ENCODE measurements around the gene CHST12.
"Not testable (repeated sequence)": the region's sequence is repeated elsewhere in the genome, so short reads cannot be mapped to it uniquely, and the experiment has no call there.

DNA sequence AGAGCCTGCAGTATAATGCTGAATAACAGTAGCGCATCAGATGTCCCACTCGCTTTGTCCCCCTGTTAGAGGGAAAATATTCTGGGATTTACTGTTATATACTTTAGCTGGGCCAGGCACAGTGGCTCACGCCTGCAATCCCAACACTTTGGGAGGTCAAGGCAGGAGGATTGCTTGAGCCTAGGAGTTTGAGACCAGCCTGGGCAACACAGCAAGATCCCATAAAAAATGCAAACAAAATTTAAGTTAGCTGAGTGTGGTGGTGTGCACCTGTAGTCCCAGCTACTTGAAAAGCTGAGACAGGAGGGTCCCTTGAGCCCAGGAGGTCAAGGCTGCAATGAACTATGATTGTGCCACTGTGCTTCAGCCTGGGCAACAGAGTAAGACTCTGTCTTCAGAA lies 50.4 kb downstream of the CHST12 start:
- TF ChIP-seq ZNF671 (CRISPR knock-in tag; IDR thresholded peaks at IDR 0.05); CTCF (IDR thresholded peaks at IDR 0.05): not testable (repeated sequence)

All from WTC11 (cell line).